NCI-H128 (cell line): Measurements from ENCODE around the gene RIN1.
A peak's percentile ranks its signal among the peaks of the same experiment; 100 is the strongest.
"Not testable (repeated sequence)": the region's sequence is repeated elsewhere in the genome, so short reads cannot be mapped to it uniquely, and the experiment has no call there.

ENCODE experiments used
- DNase-seq: peaks from one replicate; lab custom pipeline; 2025; ENCODE audit not compliant: unreplicated experiment; lab: John Stamatoyannopoulos, UW

RIN1 gene, protein sequence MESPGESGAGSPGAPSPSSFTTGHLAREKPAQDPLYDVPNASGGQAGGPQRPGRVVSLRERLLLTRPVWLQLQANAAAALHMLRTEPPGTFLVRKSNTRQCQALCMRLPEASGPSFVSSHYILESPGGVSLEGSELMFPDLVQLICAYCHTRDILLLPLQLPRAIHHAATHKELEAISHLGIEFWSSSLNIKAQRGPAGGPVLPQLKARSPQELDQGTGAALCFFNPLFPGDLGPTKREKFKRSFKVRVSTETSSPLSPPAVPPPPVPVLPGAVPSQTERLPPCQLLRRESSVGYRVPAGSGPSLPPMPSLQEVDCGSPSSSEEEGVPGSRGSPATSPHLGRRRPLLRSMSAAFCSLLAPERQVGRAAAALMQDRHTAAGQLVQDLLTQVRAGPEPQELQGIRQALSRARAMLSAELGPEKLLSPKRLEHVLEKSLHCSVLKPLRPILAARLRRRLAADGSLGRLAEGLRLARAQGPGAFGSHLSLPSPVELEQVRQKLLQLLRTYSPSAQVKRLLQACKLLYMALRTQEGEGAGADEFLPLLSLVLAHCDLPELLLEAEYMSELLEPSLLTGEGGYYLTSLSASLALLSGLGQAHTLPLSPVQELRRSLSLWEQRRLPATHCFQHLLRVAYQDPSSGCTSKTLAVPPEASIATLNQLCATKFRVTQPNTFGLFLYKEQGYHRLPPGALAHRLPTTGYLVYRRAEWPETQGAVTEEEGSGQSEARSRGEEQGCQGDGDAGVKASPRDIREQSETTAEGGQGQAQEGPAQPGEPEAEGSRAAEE

DNA sequence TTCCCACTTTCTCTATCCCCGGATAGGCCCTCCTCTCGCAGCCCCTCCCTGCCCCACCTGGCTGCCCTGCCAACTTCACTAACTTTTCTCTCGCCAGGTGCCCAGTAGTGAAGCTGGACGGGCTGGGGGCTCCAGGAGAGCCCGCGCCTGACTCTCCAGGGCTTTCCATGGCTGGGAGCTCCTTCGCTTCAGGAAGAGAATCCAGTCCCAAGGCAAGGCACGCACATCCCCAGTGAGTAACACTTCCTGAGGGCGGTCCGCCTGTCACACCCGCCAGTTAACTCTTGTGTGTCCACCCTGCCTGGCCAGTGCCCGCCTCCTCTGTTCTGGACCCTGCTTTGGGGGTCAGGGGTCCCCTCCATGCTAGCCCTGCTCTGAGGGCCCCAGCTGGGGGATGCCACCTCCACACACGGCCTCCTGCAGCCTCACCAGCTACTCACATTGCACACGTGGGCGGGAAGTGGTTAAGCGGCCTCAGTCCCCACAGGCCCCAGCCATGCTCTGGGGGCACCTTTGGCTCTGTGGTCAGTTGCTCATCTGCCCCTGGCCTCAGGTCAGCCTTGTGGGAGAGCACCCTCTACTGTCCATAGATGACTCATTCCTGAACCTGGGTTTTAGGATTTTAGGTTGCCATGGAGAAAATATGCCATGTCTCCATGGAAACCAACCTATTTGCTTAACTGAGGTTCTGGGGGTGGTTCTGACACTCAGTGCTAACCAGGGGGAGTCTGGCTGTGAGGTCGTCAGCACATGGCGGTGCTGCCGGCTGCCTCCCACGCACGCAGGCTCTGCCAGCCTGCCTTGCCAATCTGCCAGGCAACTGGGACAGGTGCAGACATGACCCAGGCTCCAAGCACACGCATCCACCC is at the start of gene RIN1:
TSS of gene RIN1 (minus strand) at position 201 of the 869 bp plus-strand sequence. CDS start at position 169, 32 bp downstream.
- no peak for DNase-seq

DNA sequence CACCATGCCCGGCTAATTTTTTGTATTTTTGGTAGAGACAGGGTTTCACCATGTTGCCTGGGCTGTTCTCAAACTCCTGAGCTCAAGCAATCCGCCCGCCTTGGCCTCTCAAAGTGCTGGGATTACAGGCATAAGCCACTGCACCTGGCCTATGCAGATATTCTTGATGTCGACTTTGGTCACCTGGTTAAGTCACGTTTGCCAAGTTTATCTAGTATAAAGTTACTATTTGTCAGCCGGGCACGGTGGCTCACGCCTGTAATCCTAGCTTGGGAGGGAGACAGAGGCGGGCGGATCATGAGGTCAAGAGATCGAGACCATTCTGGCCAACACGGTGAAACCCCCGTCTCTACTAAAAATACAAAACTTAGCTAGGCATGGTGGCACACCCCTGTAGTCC is 48.1 kb upstream of the RIN1 start:
- DNase-seq, result not testable (repeated sequence)

DNA sequence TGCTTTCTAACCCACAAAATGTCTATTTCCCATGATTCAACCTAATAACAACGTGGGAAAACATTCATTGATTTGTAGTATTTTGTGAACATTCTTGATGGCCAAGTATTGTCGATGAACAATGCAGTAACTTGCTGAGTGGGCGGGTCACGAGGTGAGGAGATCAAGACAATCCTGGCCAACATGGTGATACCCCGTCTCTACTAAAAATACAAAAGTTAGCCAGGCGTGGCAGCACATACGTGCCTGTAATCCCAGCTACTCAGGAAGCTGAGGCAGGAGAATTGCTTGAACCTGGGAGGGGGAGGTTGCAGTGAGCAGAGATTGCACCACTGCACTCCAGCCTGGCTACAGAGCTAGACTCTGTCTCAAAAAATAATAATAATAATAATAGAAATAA is 44.0 kb upstream of the RIN1 start:
- not testable (repeated sequence) for DNase-seq

DNA sequence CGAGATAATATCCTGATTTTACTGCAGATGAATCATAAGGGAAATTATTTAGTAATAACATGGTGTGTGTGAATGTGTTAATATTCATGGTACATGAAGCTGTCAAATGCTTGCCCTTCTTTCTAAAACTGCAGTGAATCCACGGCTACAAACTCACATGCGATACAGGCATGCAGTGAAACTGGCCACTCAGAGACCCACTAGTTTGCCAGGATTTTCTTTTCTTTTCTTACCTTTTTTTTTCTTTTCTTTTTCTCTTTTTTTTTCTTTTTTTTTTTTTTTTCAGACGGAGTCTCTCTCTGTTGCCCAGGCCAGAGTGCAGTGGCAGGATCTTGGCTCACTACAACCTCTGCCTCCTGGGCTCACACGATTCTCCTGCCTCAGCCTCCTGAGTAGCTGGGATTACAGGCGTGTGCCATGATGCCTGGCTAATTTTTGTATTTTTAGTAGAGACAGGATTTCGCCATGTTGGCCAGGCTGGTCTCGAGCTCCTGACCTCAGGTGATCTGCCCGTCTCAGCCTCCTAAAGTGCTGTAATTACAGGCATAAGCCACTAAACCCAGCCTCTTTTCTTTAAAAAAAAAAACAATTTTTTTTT is 37.6 kb upstream of the RIN1 start:
- DNase-seq, result not testable (repeated sequence)

DNA sequence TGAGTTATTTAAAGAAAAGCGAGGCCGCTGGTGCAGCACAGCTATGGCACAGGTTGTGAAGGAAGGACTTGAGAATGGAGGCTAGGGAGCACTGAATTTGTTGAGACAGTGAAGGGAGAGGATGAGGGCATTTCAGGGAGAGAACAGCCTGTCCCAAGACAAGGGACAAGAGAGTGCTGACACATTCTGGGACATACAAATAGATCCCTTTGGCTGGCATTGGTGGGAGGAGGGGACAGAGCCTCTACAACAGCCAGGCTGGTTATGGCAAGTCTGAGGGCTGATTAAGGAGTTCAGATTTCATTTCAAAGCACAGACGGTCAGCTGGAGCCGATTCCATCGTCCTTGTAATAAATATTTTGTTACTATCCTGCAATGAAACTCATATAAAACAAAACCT is 37.0 kb upstream of the RIN1 start:
- DNase-seq, result no peak

DNA sequence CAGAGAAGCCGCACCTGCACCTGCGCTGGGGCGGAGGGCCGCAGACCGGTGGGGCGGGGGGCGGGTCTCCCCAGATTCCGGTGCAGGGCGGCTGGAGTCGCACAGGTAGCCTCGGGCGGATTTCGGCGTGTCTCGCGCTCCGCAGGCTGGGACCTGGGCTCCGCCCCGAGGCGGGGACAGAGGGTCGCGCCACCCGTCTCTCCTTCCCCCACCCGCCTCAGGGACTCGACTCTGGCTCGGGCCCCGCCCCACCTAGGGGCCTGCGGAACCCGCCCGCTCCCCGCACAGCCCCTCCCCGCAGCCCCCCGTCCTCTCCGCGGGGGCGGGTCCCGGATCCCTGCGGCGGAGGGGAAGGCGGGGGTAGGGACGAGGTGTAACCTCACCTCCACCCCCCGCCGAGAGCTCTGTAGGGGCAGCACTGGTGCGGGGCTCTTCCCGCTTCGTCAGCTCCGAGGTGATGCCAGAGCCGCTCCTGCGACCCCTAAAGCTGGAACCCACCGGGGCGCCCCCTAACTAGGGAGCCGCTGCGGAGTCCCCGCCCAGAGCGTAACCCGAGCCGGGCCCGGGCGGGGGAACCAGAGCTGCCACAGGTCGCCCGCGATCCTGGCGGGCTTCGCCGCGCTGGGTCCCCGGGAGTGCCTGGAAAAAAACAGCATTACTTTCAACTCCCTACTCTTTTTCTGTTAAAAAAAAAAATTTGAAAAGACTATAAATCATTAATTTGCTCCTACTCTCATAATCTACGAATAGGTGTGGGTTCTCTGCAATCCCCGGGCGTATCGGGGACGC is 35.6 kb upstream of the RIN1 start, which contains the start of gene SLC29A2:
TSS of gene SLC29A2 (minus strand) at position 134 of the 789 bp plus-strand sequence. CDS start 169 bp downstream, outside the sequence.
- peak; percentile 85 for DNase-seq

DNA sequence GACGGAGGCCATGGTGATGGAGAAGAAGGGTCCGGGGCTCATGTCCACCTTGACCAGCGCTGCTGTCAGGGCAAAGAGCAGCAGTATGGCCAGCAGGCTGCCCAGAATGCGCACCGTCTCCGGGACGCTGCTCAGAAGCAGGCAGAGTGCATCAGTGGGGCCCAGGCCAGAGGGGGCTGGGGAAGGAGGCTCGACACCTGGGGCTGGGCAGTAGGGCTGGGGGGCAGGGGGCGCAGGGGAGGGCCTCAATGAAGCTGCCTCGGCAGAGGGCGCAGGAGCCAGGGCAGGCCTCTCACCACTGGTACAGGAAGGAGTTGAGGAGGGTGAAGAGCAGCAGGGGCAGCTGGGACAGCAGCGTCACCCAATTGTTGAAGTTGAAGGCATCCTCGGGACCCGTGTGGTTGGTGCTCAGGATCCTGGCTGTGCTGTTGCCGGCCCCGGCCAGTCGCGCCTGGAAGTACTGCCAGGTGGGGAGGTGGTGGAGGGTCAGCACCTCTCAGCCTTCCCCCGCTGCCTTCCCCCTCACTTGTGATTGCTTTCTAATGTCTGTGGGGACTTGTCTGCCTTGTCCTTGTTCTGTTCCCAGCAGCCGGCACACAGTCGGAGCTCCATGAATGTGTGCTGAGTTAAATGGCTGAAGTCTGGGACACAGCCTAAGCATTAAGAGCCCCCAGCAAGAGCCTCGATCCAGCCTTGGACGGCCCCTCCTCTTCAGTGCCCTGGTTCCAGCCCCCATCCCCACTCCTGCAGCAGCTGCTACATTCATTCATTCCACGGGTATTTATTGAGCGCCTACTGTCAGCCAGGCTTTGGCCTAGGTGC is 33.0 kb upstream of the RIN1 start:
- no peak for DNase-seq

DNA sequence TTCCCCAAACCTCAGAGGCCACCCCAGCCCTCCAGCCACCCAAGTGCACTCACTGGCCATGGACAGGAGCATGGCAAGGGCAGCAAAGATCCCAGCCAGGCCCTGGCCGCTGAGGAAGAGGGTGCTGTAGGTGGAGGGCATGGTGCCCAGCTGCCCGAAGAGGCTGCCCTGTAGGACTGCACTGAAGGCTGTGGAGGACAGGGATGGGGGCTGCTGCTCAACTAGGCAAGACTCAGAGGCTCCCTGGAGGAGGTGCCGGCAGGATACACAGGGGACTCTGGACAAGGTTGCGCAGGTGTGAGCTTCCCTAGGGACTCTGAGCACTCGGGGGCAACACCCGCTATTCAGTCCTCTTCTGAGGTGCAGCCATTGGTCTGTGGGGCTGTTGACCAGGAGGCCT is 32.2 kb upstream of the RIN1 start:
- DNase-seq, result no peak

DNA sequence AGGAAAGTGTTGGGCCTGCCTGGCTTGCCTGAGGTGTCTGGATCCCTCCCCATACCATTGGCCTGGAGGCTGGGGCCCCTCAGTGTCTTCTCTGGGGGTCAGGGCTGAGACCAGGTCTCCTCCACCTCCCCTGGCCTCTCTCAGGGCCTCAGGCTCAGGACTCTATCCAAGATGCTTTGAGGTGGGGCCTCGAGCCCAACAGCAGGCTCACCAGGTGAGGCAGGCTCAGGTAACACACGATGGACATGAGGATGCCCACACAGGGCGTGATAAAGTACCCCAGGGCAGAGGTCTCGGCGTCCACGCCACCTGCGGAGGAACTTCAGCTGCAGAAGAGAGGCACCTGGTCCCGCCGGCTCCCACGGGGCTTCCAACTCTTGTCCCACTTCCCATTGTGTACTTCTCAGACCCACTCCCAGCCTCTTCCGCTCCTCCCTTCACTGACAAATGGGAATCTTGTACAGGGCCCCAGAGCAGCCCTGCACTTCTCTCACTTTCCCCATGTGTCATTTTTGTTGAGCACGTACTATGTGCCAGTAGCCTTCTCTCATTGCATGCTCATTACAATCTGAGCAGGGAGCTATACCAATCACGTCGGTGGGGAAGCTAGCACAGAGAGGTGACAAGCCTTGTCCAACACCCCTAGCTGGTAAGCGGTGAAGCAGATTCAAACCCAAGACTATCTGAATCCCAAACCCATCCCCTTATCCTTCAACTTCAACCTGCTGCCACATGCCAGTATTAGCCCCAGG is 31.5 kb upstream of the RIN1 start:
- no peak for DNase-seq

DNA sequence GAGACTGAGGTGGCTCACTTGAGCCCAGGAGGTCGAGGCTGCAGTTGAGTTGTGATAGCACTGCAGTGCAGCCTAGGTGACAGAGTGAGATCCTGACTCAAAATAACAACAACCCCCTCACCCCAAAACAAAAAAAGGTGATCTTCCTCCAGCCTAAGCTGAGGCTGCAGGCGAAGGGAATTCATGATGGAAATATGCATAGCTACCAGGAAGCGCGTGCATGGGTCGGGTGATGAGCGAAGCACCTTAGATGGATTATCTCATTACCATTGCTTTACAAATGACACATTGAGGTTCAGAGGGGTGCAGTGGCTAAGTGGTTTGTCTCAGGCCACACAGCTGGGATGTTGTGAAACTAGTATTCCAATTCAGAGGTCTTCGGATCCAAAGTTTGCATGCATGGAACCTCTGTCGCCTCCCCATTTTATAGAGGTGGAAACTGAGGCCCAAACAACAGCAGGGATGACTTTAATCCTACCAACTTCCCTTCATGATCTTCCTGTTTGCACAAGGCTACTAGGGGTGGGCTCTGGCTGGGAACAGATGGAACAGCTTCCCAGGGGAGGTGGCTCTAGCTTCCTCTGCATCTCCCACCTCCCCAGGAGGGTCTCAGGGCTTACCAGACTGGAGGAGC is 30.7 kb upstream of the RIN1 start:
- no peak for DNase-seq

DNA sequence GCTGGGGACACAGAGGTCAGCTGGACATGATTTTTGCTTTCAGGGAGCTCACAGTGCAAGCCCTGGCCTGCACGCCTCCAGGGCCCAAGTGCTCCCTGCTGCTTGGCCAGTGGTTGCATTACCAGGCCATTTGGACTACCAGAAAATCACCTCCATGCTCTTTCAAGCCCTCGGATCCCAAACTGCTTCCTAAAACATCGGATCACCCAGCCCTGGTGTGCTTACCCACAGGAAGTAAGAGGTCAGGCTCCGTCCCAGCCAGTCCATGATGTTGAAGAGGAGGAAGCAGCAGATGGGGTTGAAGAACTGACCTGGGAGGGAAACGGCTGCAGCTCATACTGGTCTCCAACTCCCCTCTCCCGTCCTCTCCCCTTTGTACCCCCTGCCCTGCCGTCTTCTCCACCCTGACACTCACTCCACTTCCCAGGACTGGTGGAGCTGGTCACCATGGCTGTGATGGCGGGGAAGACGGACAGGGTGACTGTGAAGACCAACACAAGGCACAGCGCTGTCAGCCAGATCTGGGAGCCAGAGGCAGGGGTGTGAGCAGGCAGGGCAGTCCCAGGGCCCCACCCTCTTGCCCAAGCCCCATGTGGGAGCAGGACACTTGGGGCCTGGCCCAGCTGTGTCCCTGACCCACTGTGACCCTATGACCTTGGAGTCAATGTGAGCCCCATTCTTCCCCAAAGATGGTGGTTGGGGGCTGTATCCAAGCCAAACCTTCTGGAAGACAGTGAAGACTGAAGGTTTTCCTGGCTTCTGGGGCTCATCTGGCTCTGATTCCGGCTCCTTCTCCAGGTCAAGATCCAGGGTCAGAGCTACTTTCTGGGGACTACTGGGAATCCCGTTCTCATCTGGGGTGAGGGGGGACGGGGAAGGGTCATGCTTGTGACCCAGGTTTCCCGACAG is 29.7 kb upstream of the RIN1 start:
- no peak for DNase-seq

DNA sequence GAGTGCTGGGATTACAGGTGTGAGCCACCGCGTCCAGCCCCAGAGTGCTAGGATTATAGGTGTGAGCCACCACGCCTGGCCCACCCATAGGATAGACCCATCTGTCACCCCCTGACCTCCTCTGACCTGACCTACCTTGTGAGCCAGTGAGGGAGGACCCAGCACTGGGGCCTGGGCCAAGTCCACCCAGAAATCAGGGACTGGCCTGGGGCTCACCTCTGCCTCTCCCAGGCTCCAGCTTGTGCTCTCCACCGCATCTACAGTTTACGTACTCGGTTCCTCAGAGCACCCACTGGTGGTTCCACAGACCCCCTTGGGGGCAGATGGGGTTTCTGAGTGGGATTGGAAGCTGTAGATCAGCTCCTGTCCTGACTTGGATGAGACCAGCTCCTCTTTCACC is 28.9 kb upstream of the RIN1 start:
- DNase-seq, result no peak

DNA sequence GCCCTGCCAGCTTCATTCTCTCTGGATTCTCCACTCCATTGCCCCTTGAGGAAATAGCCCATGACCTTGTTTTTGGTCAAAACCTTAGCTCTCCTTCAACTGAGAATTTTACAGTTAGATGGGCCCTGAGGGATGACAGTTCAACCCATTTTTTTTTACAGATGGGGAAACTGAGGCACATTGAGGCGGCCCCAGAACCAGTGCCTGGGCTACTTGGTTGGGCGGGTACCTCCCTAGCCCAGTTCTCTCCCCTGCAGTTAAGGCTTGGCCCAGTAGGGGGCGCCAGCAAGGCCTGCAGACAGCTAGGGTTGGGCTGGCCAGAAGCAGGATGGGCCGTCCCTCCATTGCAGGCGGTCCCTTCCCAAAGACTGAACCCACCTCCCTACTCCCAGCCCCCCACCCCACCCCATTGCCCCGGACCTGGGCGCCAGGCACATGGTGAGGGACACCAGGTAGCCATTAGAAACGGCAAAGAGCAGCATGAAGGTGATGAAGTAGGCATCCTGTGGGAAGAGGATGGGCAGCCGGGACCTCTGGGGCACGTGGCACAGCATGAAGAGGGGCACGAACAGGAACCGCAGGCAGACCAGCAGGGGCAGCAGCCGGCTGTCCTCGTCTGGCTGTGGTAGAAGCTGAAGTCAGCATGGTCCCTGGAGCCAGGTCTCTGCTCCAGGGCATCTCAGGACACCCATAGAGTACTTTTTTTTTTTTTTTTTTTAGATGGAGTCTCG is 27.7 kb upstream of the RIN1 start:
- DNase-seq, result no peak

DNA sequence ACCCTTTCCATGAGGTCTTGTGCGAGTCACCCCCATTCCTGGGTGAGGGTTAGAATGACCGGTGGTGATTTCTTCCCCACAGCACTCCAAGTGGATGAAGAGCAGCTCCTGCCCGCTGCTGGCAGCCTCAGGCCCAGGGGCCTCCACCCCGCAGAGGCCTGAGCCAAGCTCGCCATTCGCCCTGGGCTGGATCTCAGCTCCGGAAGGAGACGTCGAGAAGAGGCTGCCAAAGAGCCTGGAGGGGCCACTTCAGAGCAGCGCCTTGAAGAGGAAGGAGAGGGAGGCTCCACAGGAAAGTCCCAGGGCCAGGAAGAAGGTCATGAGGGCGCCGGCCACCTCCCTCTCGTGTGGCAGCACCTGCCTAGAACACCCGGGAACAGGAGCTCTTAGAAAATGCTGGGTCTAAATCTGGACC is 27.0 kb upstream of the RIN1 start:
- DNase-seq, result no peak

DNA sequence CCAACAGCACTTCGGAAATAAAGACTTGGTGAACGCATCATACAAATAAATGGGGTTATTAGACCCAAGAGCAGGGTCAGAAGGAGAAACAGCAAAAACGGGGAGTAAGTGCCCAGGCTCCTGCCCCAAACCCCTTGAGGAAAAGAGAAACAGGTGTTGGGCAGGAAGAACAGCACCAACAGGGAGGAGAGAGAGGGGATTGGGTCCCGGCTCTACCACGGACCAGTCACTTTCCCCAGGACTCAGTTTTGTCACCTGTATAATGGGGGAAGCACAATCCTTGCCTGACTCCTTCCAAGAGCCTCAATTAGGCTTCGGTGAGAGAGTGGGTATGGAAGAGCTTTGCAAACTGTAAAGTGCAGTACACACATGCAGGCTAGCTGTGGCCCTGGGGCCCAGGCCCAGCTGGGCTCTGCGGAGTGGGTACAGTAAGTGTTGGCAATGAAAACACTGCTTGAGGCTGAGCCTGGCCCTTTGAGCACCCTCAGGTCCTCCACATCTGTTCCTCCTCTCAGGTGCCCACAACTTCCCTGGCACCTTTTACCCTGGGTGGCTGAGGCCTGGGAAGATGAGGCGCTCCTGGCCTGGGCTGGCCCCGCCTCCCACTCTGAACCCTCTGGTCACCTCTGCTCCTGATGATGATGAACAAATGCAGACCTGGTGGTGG is 26.4 kb upstream of the RIN1 start:
- no peak for DNase-seq

DNA sequence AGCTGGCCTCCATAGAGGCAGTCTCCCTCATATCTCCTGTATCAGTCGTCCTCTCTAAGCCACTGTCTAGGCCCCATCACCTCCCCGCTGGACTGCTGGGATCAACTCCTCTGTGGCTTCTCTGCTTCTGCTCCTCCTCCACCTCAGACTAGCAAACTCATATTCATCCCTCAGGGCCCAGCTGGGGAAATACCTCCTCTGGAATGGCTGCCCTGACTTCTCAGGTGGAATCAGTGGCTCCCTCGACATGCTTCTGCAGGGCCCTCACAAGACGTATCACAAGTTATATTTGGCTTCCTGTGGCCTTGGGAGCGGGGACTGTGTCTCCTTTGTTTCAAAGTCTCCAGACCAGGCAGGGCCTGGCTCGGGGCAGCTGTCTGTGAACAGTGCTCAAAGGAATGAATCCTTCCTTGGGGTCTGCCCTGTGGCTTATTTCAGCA is 25.3 kb upstream of the RIN1 start:
- DNase-seq, result no peak
